ENCODE measurements around the gene EFHC1. TPM values are rescaled to one million over a fixed set of nuclear protein-coding genes. Genes with fewer than 3 reads are reported as not detected.

Gene EFHC1
- total RNA-seq, 1 experiment from 2014 or later = 12.4 TPM

DNA sequence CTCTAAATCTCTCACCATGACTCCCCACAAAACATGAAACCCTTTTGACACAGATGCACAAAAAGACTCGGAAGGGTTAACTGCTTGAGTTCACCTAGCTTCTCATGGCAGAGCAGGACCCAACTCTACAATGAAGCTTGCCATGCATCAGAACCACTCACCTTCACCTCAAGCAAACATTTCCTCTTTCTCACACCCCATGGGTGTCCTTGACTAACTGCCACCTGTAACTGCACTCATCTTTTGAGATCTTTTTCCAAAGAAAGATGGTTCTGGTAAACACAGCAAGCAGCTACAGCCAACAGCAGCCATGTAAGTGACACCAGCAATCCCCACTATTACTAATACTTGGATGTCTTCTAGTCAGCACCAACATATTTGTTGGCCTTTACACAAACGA lies 76.5 kb downstream of the EFHC1 start:
- Histone ChIP-seq H3K9me2 (ENCODE audit: insufficient read depth) (no peaks in the 10 kb centered on the region), H3K27me3 (ENCODE audit: insufficient read depth, low read length) (no peaks in the 10 kb centered on the region), H4K20me1 (ENCODE audit: insufficient read depth) (no peaks in the 10 kb centered on the region), H3K79me2 (ENCODE audit: insufficient read depth, low read length) (no peaks in the 10 kb centered on the region), H3K4me3 (replicated peaks in 1 of 2; ENCODE audit: low read depth in 1 of 2, low read length in 2 of 2) (no peak overlapping the region), H3K36me3 (ENCODE audit: control insufficient read depth in 1 of 2, insufficient read depth in 2 of 2, low read length in 2 of 2) (no peaks in the 10 kb centered on the region), H3K9ac (ENCODE audit: low read length) (no peak overlapping the region), H3K4me1 (ENCODE audit: control insufficient read depth in 1 of 2, insufficient read depth in 2 of 2, low read length in 2 of 2) (no peaks in the 10 kb centered on the region), H2AFZ (ENCODE audit: low read depth, low read length, poor library complexity, severe bottlenecking) (no peak overlapping the region), H3K4me2 (ENCODE audit: low read length) (no peak overlapping the region), H3K27ac (ENCODE audit: low read depth, low read length) (no peak overlapping the region), H3K9me3 (ENCODE audit: control insufficient read depth in 1 of 2, insufficient read depth in 1 of 2, low read depth in 1 of 2, low read length in 2 of 2) (no peaks in the 10 kb centered on the region)
- TF ChIP-seq REST (IDR thresholded peaks at IDR 0.05; ENCODE audit: low read depth) (no peak), SIN3A (IDR thresholded peaks at IDR 0.05; ENCODE audit: low read depth) (no peak), CBX3 (IDR thresholded peaks at IDR 0.05; ENCODE audit: low read depth) (no peak), TCF7L2 (IDR thresholded peaks at IDR 0.05; ENCODE audit: borderline replicate concordance, extremely low read depth, insufficient read depth, insufficient read length) (no peak), POLR2AphosphoS5 (IDR thresholded peaks at IDR 0.05; ENCODE audit: low read depth, low read length) (no peak), CEBPB (IDR thresholded peaks at IDR 0.05; ENCODE audit: low read depth) (no peak), EZH2phosphoT487 (IDR thresholded peaks at IDR 0.05; ENCODE audit: borderline replicate concordance) (no peak), ZNF274 (IDR thresholded peaks at IDR 0.05; ENCODE audit: low read depth, low read length) (no peak)
- TF ChIP-seq, protein P1, sequence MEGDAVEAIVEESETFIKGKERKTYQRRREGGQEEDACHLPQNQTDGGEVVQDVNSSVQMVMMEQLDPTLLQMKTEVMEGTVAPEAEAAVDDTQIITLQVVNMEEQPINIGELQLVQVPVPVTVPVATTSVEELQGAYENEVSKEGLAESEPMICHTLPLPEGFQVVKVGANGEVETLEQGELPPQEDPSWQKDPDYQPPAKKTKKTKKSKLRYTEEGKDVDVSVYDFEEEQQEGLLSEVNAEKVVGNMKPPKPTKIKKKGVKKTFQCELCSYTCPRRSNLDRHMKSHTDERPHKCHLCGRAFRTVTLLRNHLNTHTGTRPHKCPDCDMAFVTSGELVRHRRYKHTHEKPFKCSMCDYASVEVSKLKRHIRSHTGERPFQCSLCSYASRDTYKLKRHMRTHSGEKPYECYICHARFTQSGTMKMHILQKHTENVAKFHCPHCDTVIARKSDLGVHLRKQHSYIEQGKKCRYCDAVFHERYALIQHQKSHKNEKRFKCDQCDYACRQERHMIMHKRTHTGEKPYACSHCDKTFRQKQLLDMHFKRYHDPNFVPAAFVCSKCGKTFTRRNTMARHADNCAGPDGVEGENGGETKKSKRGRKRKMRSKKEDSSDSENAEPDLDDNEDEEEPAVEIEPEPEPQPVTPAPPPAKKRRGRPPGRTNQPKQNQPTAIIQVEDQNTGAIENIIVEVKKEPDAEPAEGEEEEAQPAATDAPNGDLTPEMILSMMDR (IDR thresholded peaks at IDR 0.05 in 2 of 3, conservative IDR thresholded peaks at IDR 0.05 in 1 of 3; ENCODE audit: borderline replicate concordance in 1 of 3, insufficient read depth in 1 of 3, low read depth in 2 of 3, low read length in 2 of 3) = no peak
- TF ChIP-seq, protein P2, sequence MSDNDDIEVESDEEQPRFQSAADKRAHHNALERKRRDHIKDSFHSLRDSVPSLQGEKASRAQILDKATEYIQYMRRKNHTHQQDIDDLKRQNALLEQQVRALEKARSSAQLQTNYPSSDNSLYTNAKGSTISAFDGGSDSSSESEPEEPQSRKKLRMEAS (IDR thresholded peaks at IDR 0.05) = no peak
- TF ChIP-seq, protein P3, sequence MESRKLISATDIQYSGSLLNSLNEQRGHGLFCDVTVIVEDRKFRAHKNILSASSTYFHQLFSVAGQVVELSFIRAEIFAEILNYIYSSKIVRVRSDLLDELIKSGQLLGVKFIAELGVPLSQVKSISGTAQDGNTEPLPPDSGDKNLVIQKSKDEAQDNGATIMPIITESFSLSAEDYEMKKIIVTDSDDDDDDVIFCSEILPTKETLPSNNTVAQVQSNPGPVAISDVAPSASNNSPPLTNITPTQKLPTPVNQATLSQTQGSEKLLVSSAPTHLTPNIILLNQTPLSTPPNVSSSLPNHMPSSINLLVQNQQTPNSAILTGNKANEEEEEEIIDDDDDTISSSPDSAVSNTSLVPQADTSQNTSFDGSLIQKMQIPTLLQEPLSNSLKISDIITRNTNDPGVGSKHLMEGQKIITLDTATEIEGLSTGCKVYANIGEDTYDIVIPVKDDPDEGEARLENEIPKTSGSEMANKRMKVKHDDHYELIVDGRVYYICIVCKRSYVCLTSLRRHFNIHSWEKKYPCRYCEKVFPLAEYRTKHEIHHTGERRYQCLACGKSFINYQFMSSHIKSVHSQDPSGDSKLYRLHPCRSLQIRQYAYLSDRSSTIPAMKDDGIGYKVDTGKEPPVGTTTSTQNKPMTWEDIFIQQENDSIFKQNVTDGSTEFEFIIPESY (IDR thresholded peaks at IDR 0.05; ENCODE audit: extremely low read depth, insufficient replicate concordance, low read length) = no peak
- ChIA-PET RAD21 (ENCODE audit: low non-redundant PET in 1 of 2, low total read pairs in 2 of 2, uncharacterized antibody in 2 of 2, unreplicated experiment in 2 of 2) (interaction anchor here in 1 of 2 experiments (0.6 kb wide), 1 partner anchor 89 kb away, joined by 3 read pairs; no protein-coding TSS in a partner anchor), CTCF (no interaction called here), POLR2A (no interaction called here)
- ATAC-seq (no peak), DNase-seq (ENCODE audit: low read depth, low spot score) (no peak)
- intact Hi-C loops (cut with micrococcal nuclease) = no loop called here
- BruUV-seq (replicated peaks) = no TSS peak

Measured in HCT116 (cell line).